ENCODE data around the gene ST3GAL4.

Gene ST3GAL4

GRCh38 chr11:126407682-126408288, 52.3 kb downstream of the ST3GAL4 start:
- DNase-seq (ENCODE audit: low read depth) = no peak
- TF ChIP-seq CTCF (conservative IDR thresholded peaks at IDR 0.05; ENCODE audit: low read depth, low read length) = no peak
- H3K4me3 ChIP-seq (ENCODE audit: low read depth, low read length) = no peak overlapping the region

- no peak for TF ChIP-seq CTCF (conservative IDR thresholded peaks at IDR 0.05; ENCODE audit: low read depth, low read length)
- no peak overlapping the region for H3K4me3 ChIP-seq (ENCODE audit: low read depth, low read length)
- DNase-seq (ENCODE audit: low read depth) = no peak
Measured at GRCh38 chr11:126408496-126408895, 53.0 kb downstream of the ST3GAL4 start.

GRCh38 chr11:126408901-126409619, 53.6 kb downstream of the ST3GAL4 start:
- no peak for TF ChIP-seq CTCF (conservative IDR thresholded peaks at IDR 0.05; ENCODE audit: low read depth, low read length)
- DNase-seq (ENCODE audit: low read depth) = no peak
- no peak overlapping the region for H3K4me3 ChIP-seq (ENCODE audit: low read depth, low read length)

GRCh38 chr11:126409620-126409985, 54.1 kb downstream of the ST3GAL4 start:
- TF ChIP-seq CTCF (conservative IDR thresholded peaks at IDR 0.05; ENCODE audit: low read depth, low read length) = no peak
- no peak for DNase-seq (ENCODE audit: low read depth)
- no peak overlapping the region for H3K4me3 ChIP-seq (ENCODE audit: low read depth, low read length)

GRCh38 chr11:126410649-126411048, 55.2 kb downstream of the ST3GAL4 start:
- no peak for TF ChIP-seq CTCF (conservative IDR thresholded peaks at IDR 0.05; ENCODE audit: low read depth, low read length)
- no peak overlapping the region for H3K4me3 ChIP-seq (ENCODE audit: low read depth, low read length)
- DNase-seq (ENCODE audit: low read depth) = no peak

GRCh38 chr11:126411971-126412381, 56.5 kb downstream of the ST3GAL4 start:
- DNase-seq (ENCODE audit: low read depth) = peak; percentile 19
- H3K4me3 ChIP-seq (ENCODE audit: low read depth, low read length) = no peak overlapping the region

More at GRCh38 chr11:126411971-126412381, 56.5 kb downstream of the ST3GAL4 start:
- TF ChIP-seq CTCF (conservative IDR thresholded peaks at IDR 0.05; ENCODE audit: low read depth, low read length) = peak; percentile 46
